Esophagus mucosa (tissue), 1 donor: ENCODE results near the gene MLST8. TPM values are rescaled to one million over a fixed set of nuclear protein-coding genes. Genes with fewer than 3 reads are reported as not detected.

Source experiments
- ATAC-seq: fragments of 200-7000 bp; cut with Tn5 transposase; one replicate; pipeline ENCODE4 v1.9.1; 2020
- total RNA-seq: library from RNA; stranded (reverse); gene quantifications from one replicate; pipeline ENCODE4 v1.2.4, GENCODE V29; 2023
- donor health status: DM: yes; HTN: yes; CAD: no.

Gene MLST8
- total RNA-seq, 1 donor from 2014 or later, result 28.5 TPM

GRCh38 chr16:2209258-2210008 is 4.2 kb downstream of the MLST8 start:
- no peak for ATAC-seq

GRCh38 chr16:2210009-2210332 is 4.7 kb downstream of the MLST8 start:
- no peak for ATAC-seq

GRCh38 chr16:2210386-2211365 is 5.4 kb downstream of the MLST8 start, which contains the start of gene BRICD5:
TSS of gene BRICD5 (minus strand) at chr16:2210863. CDS start at chr16:2210833, 30 bp downstream.
- ATAC-seq, result no peak

- no peak for ATAC-seq
Observed at GRCh38 chr16:2211923-2212347, 6.7 kb downstream of the MLST8 start.

GRCh38 chr16:2212362-2213324 is 7.4 kb downstream of the MLST8 start:
- ATAC-seq, result no peak

GRCh38 chr16:2213817-2214718 is 8.8 kb downstream of the MLST8 start:
- ATAC-seq, result no peak

GRCh38 chr16:2214719-2214968 is 9.4 kb downstream of the MLST8 start, which contains the start of gene PGP:
TSS of gene PGP (minus strand) at chr16:2214840. CDS start at chr16:2214777, 63 bp downstream.
- ATAC-seq, result peak; percentile 92

GRCh38 chr16:2216330-2216729 is 11.1 kb downstream of the MLST8 start:
- ATAC-seq, result no peak

- peak; percentile 98 for ATAC-seq
Observed at GRCh38 chr16:2223221-2223941, 18.1 kb downstream of the MLST8 start, which contains the start of gene E4F1. TSS of gene E4F1 (plus strand) at chr16:2223591. CDS start at chr16:2223614, 23 bp downstream.

GRCh38 chr16:2223942-2224486 is 18.8 kb downstream of the MLST8 start:
- peak; percentile 58 for ATAC-seq

GRCh38 chr16:2226245-2226793 is 21.1 kb downstream of the MLST8 start:
- no peak for ATAC-seq

GRCh38 chr16:2226918-2227317 is 21.7 kb downstream of the MLST8 start:
- ATAC-seq, result no peak

GRCh38 chr16:2228161-2228824 is 23.0 kb downstream of the MLST8 start:
- ATAC-seq, result no peak

GRCh38 chr16:2229091-2229490 is 23.8 kb downstream of the MLST8 start:
- ATAC-seq, result no peak

- ATAC-seq, result no peak
Observed at GRCh38 chr16:2229632-2230250, 24.5 kb downstream of the MLST8 start.

- peak; percentile 35 for ATAC-seq
Observed at GRCh38 chr16:2230376-2230775, 25.1 kb downstream of the MLST8 start.

GRCh38 chr16:2231016-2231931 is 26.0 kb downstream of the MLST8 start:
- ATAC-seq, result peak; percentile 48
